ENCODE measurements around the gene FGL2.
"Not testable (repeated sequence)": the region's sequence is repeated elsewhere in the genome, so short reads cannot be mapped to it uniquely, and the experiment has no call there.

FGL2 gene

GRCh38 chr7:77238703-77239136 is 39.1 kb upstream of the FGL2 start:
- Histone ChIP-seq H3K9me3 (ENCODE audit: control insufficient read depth, low read length) (no peaks in the 10 kb centered on the region), H3K36me3 (ENCODE audit: control insufficient read depth, insufficient read depth, low read length) (no peaks in the 10 kb centered on the region), H3K27ac (ENCODE audit: low read depth, low read length, severe bottlenecking) (no peak overlapping the region), H3K4me3 (ENCODE audit: extremely low read depth, insufficient read depth, low read length, poor library complexity, severe bottlenecking) (no peak overlapping the region), H3K4me1 (ENCODE audit: control insufficient read depth, insufficient read depth, low read length, poor library complexity, severe bottlenecking) (no peaks in the 10 kb centered on the region)
- 93 to 100% methylated on average over 1 to 2 of the region's 2 CpGs for WGBS, 2 experiments (ENCODE audit: insufficient coverage in 2 of 2)

GRCh38 chr7:77235276-77235675 is 35.7 kb upstream of the FGL2 start:
- H3K36me3 ChIP-seq (ENCODE audit: control insufficient read depth, insufficient read depth, low read length), result no peaks in the 10 kb centered on the region
- H3K9me3 ChIP-seq (ENCODE audit: control insufficient read depth, low read length), result no peaks in the 10 kb centered on the region
- 82 to 94% methylated on average over 2 of the region's 2 CpGs for WGBS, 2 experiments (ENCODE audit: insufficient coverage in 2 of 2)
- no peak overlapping the region for H3K27ac ChIP-seq (ENCODE audit: low read depth, low read length, severe bottlenecking)
- no peak overlapping the region for H3K4me3 ChIP-seq (ENCODE audit: extremely low read depth, insufficient read depth, low read length, poor library complexity, severe bottlenecking)
- H3K4me1 ChIP-seq (ENCODE audit: control insufficient read depth, insufficient read depth, low read length, poor library complexity, severe bottlenecking), result no peaks in the 10 kb centered on the region

GRCh38 chr7:77232467-77232866 is 32.8 kb upstream of the FGL2 start:
- Histone ChIP-seq H3K36me3 (ENCODE audit: control insufficient read depth, insufficient read depth, low read length) (no peaks in the 10 kb centered on the region), H3K4me1 (ENCODE audit: control insufficient read depth, insufficient read depth, low read length, poor library complexity, severe bottlenecking) (no peaks in the 10 kb centered on the region)
- WGBS, 2 experiments (ENCODE audit: insufficient coverage in 2 of 2), result 77% methylated on average over 2 of the region's 2 CpGs; no CpG with 5 or more reads in 1 of the 2 experiments

GRCh38 chr7:77228795-77229194 is 29.2 kb upstream of the FGL2 start:
- H3K27ac ChIP-seq (ENCODE audit: low read depth, low read length, severe bottlenecking); H3K4me1 ChIP-seq (ENCODE audit: control insufficient read depth, insufficient read depth, low read length, poor library complexity, severe bottlenecking); H3K36me3 ChIP-seq (ENCODE audit: control insufficient read depth, insufficient read depth, low read length); H3K9me3 ChIP-seq (ENCODE audit: control insufficient read depth, low read length); H3K4me3 ChIP-seq (ENCODE audit: extremely low read depth, insufficient read depth, low read length, poor library complexity, severe bottlenecking): not testable (repeated sequence)

More at GRCh38 chr7:77232467-77232866, 32.8 kb upstream of the FGL2 start:
- Histone ChIP-seq H3K4me3 (ENCODE audit: extremely low read depth, insufficient read depth, low read length, poor library complexity, severe bottlenecking) (no peak overlapping the region), H3K9me3 (ENCODE audit: control insufficient read depth, low read length) (no peaks in the 10 kb centered on the region), H3K27ac (ENCODE audit: low read depth, low read length, severe bottlenecking) (no peak overlapping the region)

- no peaks in the 10 kb centered on the region for H3K9me3 ChIP-seq (ENCODE audit: control insufficient read depth, low read length)
- H3K27ac ChIP-seq (ENCODE audit: low read depth, low read length, severe bottlenecking), result no peak overlapping the region
- H3K4me3 ChIP-seq (ENCODE audit: extremely low read depth, insufficient read depth, low read length, poor library complexity, severe bottlenecking), result no peak overlapping the region
- H3K36me3 ChIP-seq (ENCODE audit: control insufficient read depth, insufficient read depth, low read length), result no peaks in the 10 kb centered on the region
- no peaks in the 10 kb centered on the region for H3K4me1 ChIP-seq (ENCODE audit: control insufficient read depth, insufficient read depth, low read length, poor library complexity, severe bottlenecking)
- WGBS, 2 experiments (ENCODE audit: insufficient coverage in 2 of 2), result 83 to 100% methylated on average over 1 of the region's 1 CpG
Measured at GRCh38 chr7:77226357-77226839, 26.8 kb upstream of the FGL2 start.

- H3K36me3 ChIP-seq (ENCODE audit: control insufficient read depth, insufficient read depth, low read length), result no peaks in the 10 kb centered on the region
- no peak overlapping the region for H3K4me3 ChIP-seq (ENCODE audit: extremely low read depth, insufficient read depth, low read length, poor library complexity, severe bottlenecking)
- no peak overlapping the region for H3K27ac ChIP-seq (ENCODE audit: low read depth, low read length, severe bottlenecking)
- H3K4me1 ChIP-seq (ENCODE audit: control insufficient read depth, insufficient read depth, low read length, poor library complexity, severe bottlenecking), result no peaks in the 10 kb centered on the region
- 60 to 80% methylated on average over 1 of the region's 2 CpGs for WGBS, 2 experiments (ENCODE audit: insufficient coverage in 2 of 2)
- H3K9me3 ChIP-seq (ENCODE audit: control insufficient read depth, low read length), result peaks cover 5% of the 10 kb centered on the region
Measured at GRCh38 chr7:77223261-77223660, 23.6 kb upstream of the FGL2 start.

- no peak overlapping the region for H3K27ac ChIP-seq (ENCODE audit: low read depth, low read length, severe bottlenecking)
- H3K36me3 ChIP-seq (ENCODE audit: control insufficient read depth, insufficient read depth, low read length), result no peaks in the 10 kb centered on the region
- no peaks in the 10 kb centered on the region for H3K4me1 ChIP-seq (ENCODE audit: control insufficient read depth, insufficient read depth, low read length, poor library complexity, severe bottlenecking)
- H3K4me3 ChIP-seq (ENCODE audit: extremely low read depth, insufficient read depth, low read length, poor library complexity, severe bottlenecking), result no peak overlapping the region
- WGBS, 2 experiments (ENCODE audit: insufficient coverage in 2 of 2), result 80% methylated on average over 1 of the region's 4 CpGs; no CpG with 5 or more reads in 1 of the 2 experiments
- H3K9me3 ChIP-seq (ENCODE audit: control insufficient read depth, low read length), result peaks cover 5% of the 10 kb centered on the region
Measured at GRCh38 chr7:77222819-77223218, 23.2 kb upstream of the FGL2 start.

GRCh38 chr7:77222065-77222464 is 22.4 kb upstream of the FGL2 start:
- Histone ChIP-seq H3K9me3 (ENCODE audit: control insufficient read depth, low read length) (peaks cover 5% of the 10 kb centered on the region), H3K4me1 (ENCODE audit: control insufficient read depth, insufficient read depth, low read length, poor library complexity, severe bottlenecking) (no peaks in the 10 kb centered on the region), H3K4me3 (ENCODE audit: extremely low read depth, insufficient read depth, low read length, poor library complexity, severe bottlenecking) (no peak overlapping the region), H3K27ac (ENCODE audit: low read depth, low read length, severe bottlenecking) (no peak overlapping the region), H3K36me3 (ENCODE audit: control insufficient read depth, insufficient read depth, low read length) (no peaks in the 10 kb centered on the region)
- WGBS, 2 experiments (ENCODE audit: insufficient coverage in 2 of 2), result 87 to 90% methylated on average over 2 to 3 of the region's 4 CpGs

GRCh38 chr7:77219701-77220331 is 20.2 kb upstream of the FGL2 start:
- H3K9me3 ChIP-seq (ENCODE audit: control insufficient read depth, low read length); H3K27ac ChIP-seq (ENCODE audit: low read depth, low read length, severe bottlenecking); H3K36me3 ChIP-seq (ENCODE audit: control insufficient read depth, insufficient read depth, low read length); H3K4me3 ChIP-seq (ENCODE audit: extremely low read depth, insufficient read depth, low read length, poor library complexity, severe bottlenecking); H3K4me1 ChIP-seq (ENCODE audit: control insufficient read depth, insufficient read depth, low read length, poor library complexity, severe bottlenecking): not testable (repeated sequence)
- 93% methylated on average over 10 of the region's 10 CpGs for WGBS, 2 experiments (ENCODE audit: insufficient coverage in 2 of 2)

GRCh38 chr7:77217474-77218185 is 18.0 kb upstream of the FGL2 start:
- Histone ChIP-seq H3K9me3 (ENCODE audit: control insufficient read depth, low read length) (peaks cover 5% of the 10 kb centered on the region), H3K36me3 (ENCODE audit: control insufficient read depth, insufficient read depth, low read length) (no peaks in the 10 kb centered on the region), H3K4me1 (ENCODE audit: control insufficient read depth, insufficient read depth, low read length, poor library complexity, severe bottlenecking) (no peaks in the 10 kb centered on the region), H3K27ac (ENCODE audit: low read depth, low read length, severe bottlenecking) (no peak overlapping the region), H3K4me3 (ENCODE audit: extremely low read depth, insufficient read depth, low read length, poor library complexity, severe bottlenecking) (no peak overlapping the region)
- no CpG with 5 or more reads among the region's 2 CpGs for WGBS, 2 experiments (ENCODE audit: insufficient coverage in 2 of 2)

Data from mesodermal cell (in vitro differentiated cells).